ENCODE data around the gene TNN. TPM values are rescaled to one million over a fixed set of nuclear protein-coding genes. Genes with fewer than 3 reads are reported as not detected.

The TNN gene
- total RNA-seq, 1 experiment from 2014 or later: 0.29 TPM

GRCh38 chr1:175146529-175147213 is 79.0 kb downstream of the TNN start:
- DNase-seq (ENCODE audit: low read depth): peak; percentile 79

- no peak for DNase-seq (ENCODE audit: low read depth)
Measured at GRCh38 chr1:175147569-175147968, 79.9 kb downstream of the TNN start.

- DNase-seq (ENCODE audit: low read depth): no peak
Measured at GRCh38 chr1:175148068-175148467, 80.4 kb downstream of the TNN start.

- peak; percentile 68 for DNase-seq (ENCODE audit: low read depth)
Measured at GRCh38 chr1:175150596-175151319, 83.1 kb downstream of the TNN start.

- peak; percentile 53 for DNase-seq (ENCODE audit: low read depth)
Measured at GRCh38 chr1:175152006-175152652, 84.5 kb downstream of the TNN start.

GRCh38 chr1:175154629-175155472 is 87.2 kb downstream of the TNN start:
- peak; percentile 69 for DNase-seq (ENCODE audit: low read depth)

GRCh38 chr1:175155473-175155856 is 87.8 kb downstream of the TNN start:
- no peak for DNase-seq (ENCODE audit: low read depth)

GRCh38 chr1:175155936-175156335 is 88.3 kb downstream of the TNN start:
- DNase-seq (ENCODE audit: low read depth): no peak

- no peak for DNase-seq (ENCODE audit: low read depth)
Measured at GRCh38 chr1:175157200-175157599, 89.6 kb downstream of the TNN start.

GRCh38 chr1:175158170-175158591 is 90.5 kb downstream of the TNN start:
- DNase-seq (ENCODE audit: low read depth): peak; percentile 21

GRCh38 chr1:175162955-175163354 is 95.3 kb downstream of the TNN start:
- no peak for DNase-seq (ENCODE audit: low read depth)

- DNase-seq (ENCODE audit: low read depth): no peak
Measured at GRCh38 chr1:175163702-175164101, 96.1 kb downstream of the TNN start.

- DNase-seq (ENCODE audit: low read depth): no peak
Measured at GRCh38 chr1:175164751-175165150, 97.1 kb downstream of the TNN start.

GRCh38 chr1:175166746-175167145 is 99.1 kb downstream of the TNN start:
- DNase-seq (ENCODE audit: low read depth): no peak

GRCh38 chr1:175167861-175168260 is 100.2 kb downstream of the TNN start:
- no peak for DNase-seq (ENCODE audit: low read depth)

GRCh38 chr1:175168782-175169181 is 101.1 kb downstream of the TNN start:
- peak; percentile 44 for DNase-seq (ENCODE audit: low read depth)

- DNase-seq (ENCODE audit: low read depth): peak; percentile 79
Measured at GRCh38 chr1:175169286-175170018, 101.8 kb downstream of the TNN start.

- no peak for DNase-seq (ENCODE audit: low read depth)
Measured at GRCh38 chr1:175171036-175171913, 103.6 kb downstream of the TNN start.

- DNase-seq (ENCODE audit: low read depth): no peak
Measured at GRCh38 chr1:175172503-175172902, 104.9 kb downstream of the TNN start.

GRCh38 chr1:175173531-175173930 is 105.9 kb downstream of the TNN start:
- DNase-seq (ENCODE audit: low read depth): no peak
